ENCODE results near the gene RIBC1. TPM values are rescaled to one million over a fixed set of nuclear protein-coding genes. Genes with fewer than 3 reads are reported as not detected.
A peak's percentile ranks its signal among the peaks of the same experiment; 100 is the strongest.

Gene RIBC1
- total RNA-seq, 3 donors from 2014 or later (not counting 1 experiment from before 2014, with no cell fraction given): 0.85 to 2.1 (median 1.1) TPM

- H3K4me1 Mint-ChIP-seq: peaks cover 15 to 17% of the 10 kb centered on the region in 2 donors
- peak; percentile 64 for TF ChIP-seq CTCF (IDR thresholded peaks at IDR 0.05)
- Histone ChIP-seq H3K9me3 (ENCODE audit: control insufficient read depth, insufficient read depth, low read length) (no peaks in the 10 kb centered on the region), H3K27ac (ENCODE audit: low read length) (no peak overlapping the region), H3K4me1 (ENCODE audit: control insufficient read depth, insufficient read depth, low read length) (peaks cover 17% of the 10 kb centered on the region), H3K36me3 (ENCODE audit: control insufficient read depth, insufficient read depth, low read length) (peaks cover 7% of the 10 kb centered on the region), H3K4me3 (ENCODE audit: low read length) (no peak overlapping the region), H3K27me3 (ENCODE audit: control insufficient read depth, insufficient read depth, low read length) (no peaks in the 10 kb centered on the region)
- H3K36me3 Mint-ChIP-seq: no peaks in the 10 kb centered on the region
- no peaks in the 10 kb centered on the region for H3K9me3 Mint-ChIP-seq
- peak; percentile 68 to 74 (median 74) for ATAC-seq
- peak; percentile 26 to 81 for DNase-seq
- no peak overlapping the region for H3K4me3 Mint-ChIP-seq
- no peak overlapping the region for H3K27ac Mint-ChIP-seq
- WGBS (ENCODE audit: insufficient coverage): 0% methylated on average over 2 of the region's 4 CpGs
- H3K27me3 Mint-ChIP-seq (ENCODE audit: low read depth in 2 of 2): peaks cover 8 to 18% of the 10 kb centered on the region in 2 donors
- intact Hi-C loops (cut with micrococcal nuclease): loop anchor here (2.0 kb wide), 1 partner anchor 119 kb away; no protein-coding TSS in a partner anchor
Observed at GRCh38 chrX:53435997-53436396, 13.3 kb downstream of the RIBC1 start.

- Mint-ChIP-seq H3K9me3 (no peaks in the 10 kb centered on the region), H3K27me3 (ENCODE audit: low read depth in 2 of 2) (peaks cover 8 to 25% of the 10 kb centered on the region in 2 donors), H3K4me1 (peaks cover 17 to 23% of the 10 kb centered on the region in 2 donors), H3K4me3 (no peak overlapping the region), H3K36me3 (no peaks in the 10 kb centered on the region), H3K27ac (no peak overlapping the region)
- TF ChIP-seq CTCF (IDR thresholded peaks at IDR 0.05): no peak
- no peaks in the 10 kb centered on the region for H3K36me3 ChIP-seq (ENCODE audit: control insufficient read depth, insufficient read depth, low read length)
- DNase-seq (no peak), ATAC-seq (no peak)
- H3K4me3 ChIP-seq (ENCODE audit: low read length): no peak overlapping the region
- WGBS (ENCODE audit: insufficient coverage): 56% methylated on average over 1 of the region's 2 CpGs
- no peaks in the 10 kb centered on the region for H3K9me3 ChIP-seq (ENCODE audit: control insufficient read depth, insufficient read depth, low read length)
- no peak overlapping the region for H3K27ac ChIP-seq (ENCODE audit: low read length)
- intact Hi-C loops (cut with micrococcal nuclease): loop anchor here (2.0 kb wide), 1 partner anchor 120 kb away; no protein-coding TSS in a partner anchor
- H3K27me3 ChIP-seq (ENCODE audit: control insufficient read depth, insufficient read depth, low read length): no peaks in the 10 kb centered on the region
- peaks cover 27% of the 10 kb centered on the region for H3K4me1 ChIP-seq (ENCODE audit: control insufficient read depth, insufficient read depth, low read length)
Observed at GRCh38 chrX:53437206-53437605, 14.5 kb downstream of the RIBC1 start.

- Histone ChIP-seq H3K4me3 (ENCODE audit: low read length) (no peak overlapping the region), H3K36me3 (ENCODE audit: control insufficient read depth, insufficient read depth, low read length) (no peaks in the 10 kb centered on the region), H3K27ac (ENCODE audit: low read length) (no peak overlapping the region), H3K9me3 (ENCODE audit: control insufficient read depth, insufficient read depth, low read length) (no peaks in the 10 kb centered on the region), H3K4me1 (ENCODE audit: control insufficient read depth, insufficient read depth, low read length) (peaks cover 29% of the 10 kb centered on the region), H3K27me3 (ENCODE audit: control insufficient read depth, insufficient read depth, low read length) (no peaks in the 10 kb centered on the region)
- peaks cover 8 to 25% of the 10 kb centered on the region in 2 donors for H3K27me3 Mint-ChIP-seq (ENCODE audit: low read depth in 2 of 2)
- H3K4me1 Mint-ChIP-seq: peaks cover 17 to 23% of the 10 kb centered on the region in 2 donors
- H3K4me3 Mint-ChIP-seq: no peak overlapping the region
- no peak for TF ChIP-seq CTCF (IDR thresholded peaks at IDR 0.05)
- intact Hi-C loops (cut with micrococcal nuclease): no loop called here
- no peak for DNase-seq
- ATAC-seq: no peak
- no peak overlapping the region for H3K27ac Mint-ChIP-seq
- H3K9me3 Mint-ChIP-seq: no peaks in the 10 kb centered on the region
- WGBS (ENCODE audit: insufficient coverage): 77% methylated on average over 5 of the region's 5 CpGs
- H3K36me3 Mint-ChIP-seq: no peaks in the 10 kb centered on the region
Observed at GRCh38 chrX:53438174-53438831, 15.6 kb downstream of the RIBC1 start.

Measured in natural killer cell (primary cell).